Parathyroid adenoma (tissue), 2 donors: ENCODE results near the gene ANKRD66.
"Not testable (repeated sequence)": the region's sequence is repeated elsewhere in the genome, so short reads cannot be mapped to it uniquely, and the experiment has no call there.

Experiments
- H2AFZ ChIP-seq: fragments of 300-600 bp; sonication (generic); one replicate; pipeline ENCODE4 v1.7.0; 2017; ENCODE audit warnings: antibody characterized with exemption, mild to moderate bottlenecking
- H3K27ac ChIP-seq: fragments of 300-600 bp; sonication (generic); one replicate; pipeline ENCODE4 v1.7.0; 2017
- H3K27me3 ChIP-seq: fragments of 300-600 bp; sonication (generic); one replicate; pipeline ENCODE4 v1.7.0; 2017; ENCODE audit warnings: low read length; ENCODE audit not compliant: control insufficient read depth, insufficient read depth
- H3K36me3 ChIP-seq: fragments of 300-600 bp; sonication (generic); one replicate; pipeline ENCODE4 v1.7.0; 2017; ENCODE audit warnings: low read length; ENCODE audit not compliant: control insufficient read depth, insufficient read depth
- H3K4me1 ChIP-seq: fragments of 300-600 bp; sonication (generic); one replicate; pipeline ENCODE4 v1.7.0; 2017; ENCODE audit warnings: control low read depth
- H3K4me2 ChIP-seq: fragments of 300-600 bp; sonication (generic); one replicate; pipeline ENCODE4 v1.7.0; 2017; ENCODE audit warnings: low read length
- H3K4me3 ChIP-seq: fragments of 300-600 bp; sonication (generic); one replicate; pipeline ENCODE4 v1.7.0; 2017; ENCODE audit warnings: low read depth, low read length
- H3K79me2 ChIP-seq: fragments of 300-600 bp; sonication (generic); one replicate; pipeline ENCODE4 v1.7.0; 2017; ENCODE audit warnings: control low read depth
- H3K9ac ChIP-seq: fragments of 300-600 bp; sonication (generic); one replicate; pipeline ENCODE4 v1.7.0; 2017; ENCODE audit warnings: mild to moderate bottlenecking
- H3K9me3 ChIP-seq: fragments of 300-600 bp; sonication (generic); one replicate; pipeline ENCODE4 v1.7.0; 2017; ENCODE audit warnings: low read length; ENCODE audit not compliant: control insufficient read depth
- TF ChIP-seq, protein P1 (sequence below): fragments of 300-600 bp; sonication (generic); IDR thresholded peaks from one replicate; pipeline ENCODE4 v1.7.0; 2017; ENCODE audit warnings: antibody characterized with exemption, mild to moderate bottlenecking
- donor health status: primary hyperparathyroidism.

ANKRD66 gene

DNA sequence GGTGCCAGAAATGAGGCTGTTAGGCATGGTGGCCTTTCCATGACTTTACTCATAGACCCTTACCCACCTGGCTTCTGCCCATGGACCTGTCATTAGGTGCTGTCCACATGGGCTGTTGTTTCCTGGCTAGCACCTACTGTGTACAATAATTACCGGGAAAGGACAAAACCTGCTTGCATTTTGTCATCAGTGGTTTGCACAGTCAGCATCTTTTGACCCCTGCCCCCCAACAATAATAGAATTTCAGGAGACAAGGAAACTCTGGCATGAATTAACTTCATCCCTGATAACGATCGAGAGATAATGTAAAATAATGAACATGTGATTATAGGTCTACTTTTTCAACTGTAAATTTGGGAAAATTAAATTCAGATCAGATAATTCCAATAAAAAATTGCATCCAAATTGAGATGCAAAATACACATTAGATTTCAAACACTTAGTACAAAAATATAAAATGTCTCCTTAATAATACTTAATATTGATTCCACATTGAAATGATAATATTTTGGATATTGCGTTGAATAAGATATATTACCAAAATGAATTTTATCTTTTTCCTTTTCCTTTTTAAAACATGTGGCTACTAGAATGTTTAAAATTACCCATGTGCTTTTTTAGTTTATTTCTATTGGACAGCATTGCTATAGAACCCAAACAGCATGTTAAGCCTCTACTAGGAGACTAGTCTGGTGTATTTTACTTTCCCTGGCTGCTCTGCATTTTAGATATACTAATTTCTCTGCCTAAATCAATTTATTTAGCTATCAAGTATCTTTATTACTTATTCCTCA lies 12.4 kb downstream of the ANKRD66 start:
- H3K4me3 ChIP-seq, result no peak overlapping the region
- no peak overlapping the region for H3K9ac ChIP-seq
- H3K4me2 ChIP-seq, result no peak overlapping the region
- TF ChIP-seq, protein P1, sequence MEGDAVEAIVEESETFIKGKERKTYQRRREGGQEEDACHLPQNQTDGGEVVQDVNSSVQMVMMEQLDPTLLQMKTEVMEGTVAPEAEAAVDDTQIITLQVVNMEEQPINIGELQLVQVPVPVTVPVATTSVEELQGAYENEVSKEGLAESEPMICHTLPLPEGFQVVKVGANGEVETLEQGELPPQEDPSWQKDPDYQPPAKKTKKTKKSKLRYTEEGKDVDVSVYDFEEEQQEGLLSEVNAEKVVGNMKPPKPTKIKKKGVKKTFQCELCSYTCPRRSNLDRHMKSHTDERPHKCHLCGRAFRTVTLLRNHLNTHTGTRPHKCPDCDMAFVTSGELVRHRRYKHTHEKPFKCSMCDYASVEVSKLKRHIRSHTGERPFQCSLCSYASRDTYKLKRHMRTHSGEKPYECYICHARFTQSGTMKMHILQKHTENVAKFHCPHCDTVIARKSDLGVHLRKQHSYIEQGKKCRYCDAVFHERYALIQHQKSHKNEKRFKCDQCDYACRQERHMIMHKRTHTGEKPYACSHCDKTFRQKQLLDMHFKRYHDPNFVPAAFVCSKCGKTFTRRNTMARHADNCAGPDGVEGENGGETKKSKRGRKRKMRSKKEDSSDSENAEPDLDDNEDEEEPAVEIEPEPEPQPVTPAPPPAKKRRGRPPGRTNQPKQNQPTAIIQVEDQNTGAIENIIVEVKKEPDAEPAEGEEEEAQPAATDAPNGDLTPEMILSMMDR, result no peak
- H3K27ac ChIP-seq, result no peak overlapping the region
- H3K79me2 ChIP-seq, result no peaks in the 10 kb centered on the region
- no peaks in the 10 kb centered on the region for H3K9me3 ChIP-seq
- H2AFZ ChIP-seq, result no peak overlapping the region
- H3K36me3 ChIP-seq, result no peaks in the 10 kb centered on the region
- peaks cover 11% of the 10 kb centered on the region for H3K4me1 ChIP-seq
- H3K27me3 ChIP-seq, result no peaks in the 10 kb centered on the region

DNA sequence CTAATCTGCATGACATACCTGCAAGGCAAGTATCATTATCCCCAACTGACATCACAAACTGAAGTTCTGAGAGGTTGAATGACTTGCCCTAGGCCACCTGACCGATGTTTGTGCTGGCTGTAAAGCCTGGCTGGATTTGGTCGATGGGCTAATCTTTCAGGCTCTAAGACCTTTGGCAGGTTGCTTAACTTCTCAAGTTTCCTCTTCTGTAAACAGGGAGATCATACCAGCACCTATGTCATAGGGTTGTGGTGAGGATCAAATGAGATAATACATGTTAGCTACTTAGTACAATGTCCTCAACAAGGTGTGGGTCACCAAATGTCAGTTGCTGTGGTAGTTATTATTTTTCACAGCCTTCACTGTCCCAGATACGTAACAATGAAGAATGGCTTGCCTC lies 14.2 kb downstream of the ANKRD66 start:
- peaks cover 11% of the 10 kb centered on the region for H3K4me1 ChIP-seq
- no peak overlapping the region for H2AFZ ChIP-seq
- no peaks in the 10 kb centered on the region for H3K9me3 ChIP-seq
- TF ChIP-seq, protein P1, result no peak
- H3K27ac ChIP-seq, result no peak overlapping the region
- no peak overlapping the region for H3K4me2 ChIP-seq
- no peaks in the 10 kb centered on the region for H3K36me3 ChIP-seq
- H3K27me3 ChIP-seq, result no peaks in the 10 kb centered on the region
- H3K9ac ChIP-seq, result no peak overlapping the region
- H3K79me2 ChIP-seq, result no peaks in the 10 kb centered on the region
- no peak overlapping the region for H3K4me3 ChIP-seq

DNA sequence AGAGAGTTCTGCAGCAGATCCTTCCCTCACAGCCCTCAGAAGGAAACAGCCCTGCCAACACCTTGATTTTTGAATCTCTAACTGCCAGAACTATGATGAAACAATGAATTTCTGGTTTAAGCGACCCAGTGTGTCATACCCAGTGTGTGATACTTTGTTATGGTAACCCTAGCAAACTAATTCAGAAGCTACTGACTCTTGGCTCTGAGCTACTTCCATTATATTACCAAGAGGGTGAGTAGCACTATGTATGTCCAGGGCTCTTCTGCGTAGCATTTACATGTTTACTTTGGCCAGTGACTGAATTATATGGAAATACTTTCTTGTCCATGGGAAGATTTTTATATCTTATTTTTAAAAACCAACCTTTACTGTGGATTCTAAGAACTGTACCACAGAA lies 16.7 kb downstream of the ANKRD66 start:
- H3K27me3 ChIP-seq, result no peaks in the 10 kb centered on the region
- no peaks in the 10 kb centered on the region for H3K36me3 ChIP-seq
- H3K27ac ChIP-seq, result no peak overlapping the region
- no peaks in the 10 kb centered on the region for H3K4me1 ChIP-seq
- H3K4me2 ChIP-seq, result no peak overlapping the region
- no peak overlapping the region for H3K9ac ChIP-seq
- no peak overlapping the region for H3K4me3 ChIP-seq
- no peaks in the 10 kb centered on the region for H3K79me2 ChIP-seq
- no peak overlapping the region for H2AFZ ChIP-seq
- no peaks in the 10 kb centered on the region for H3K9me3 ChIP-seq
- TF ChIP-seq, protein P1, result no peak

DNA sequence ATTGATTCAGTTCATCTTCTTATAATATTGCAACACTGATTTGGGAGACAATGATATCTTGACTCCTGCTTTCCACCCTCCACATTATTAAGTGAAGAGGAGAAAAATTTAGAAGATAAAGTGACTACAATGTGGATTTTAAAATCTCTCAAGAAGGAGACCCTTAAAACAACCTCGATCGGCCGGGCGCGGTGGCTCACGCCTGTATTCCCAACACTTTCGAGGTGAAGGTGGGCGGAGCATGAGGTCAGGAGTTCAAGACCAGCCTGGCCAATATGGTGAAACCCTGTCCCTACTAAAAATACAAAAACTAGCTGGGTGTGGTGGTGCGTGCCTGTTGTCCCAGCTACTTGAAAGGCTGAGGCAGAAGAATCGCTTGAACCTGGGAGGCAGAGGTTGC lies 17.5 kb downstream of the ANKRD66 start:
- not testable (repeated sequence) for H3K27ac ChIP-seq, H3K36me3 ChIP-seq, H3K4me2 ChIP-seq, H3K27me3 ChIP-seq, H3K4me1 ChIP-seq, H2AFZ ChIP-seq, H3K9ac ChIP-seq, H3K79me2 ChIP-seq, H3K4me3 ChIP-seq, H3K9me3 ChIP-seq

DNA sequence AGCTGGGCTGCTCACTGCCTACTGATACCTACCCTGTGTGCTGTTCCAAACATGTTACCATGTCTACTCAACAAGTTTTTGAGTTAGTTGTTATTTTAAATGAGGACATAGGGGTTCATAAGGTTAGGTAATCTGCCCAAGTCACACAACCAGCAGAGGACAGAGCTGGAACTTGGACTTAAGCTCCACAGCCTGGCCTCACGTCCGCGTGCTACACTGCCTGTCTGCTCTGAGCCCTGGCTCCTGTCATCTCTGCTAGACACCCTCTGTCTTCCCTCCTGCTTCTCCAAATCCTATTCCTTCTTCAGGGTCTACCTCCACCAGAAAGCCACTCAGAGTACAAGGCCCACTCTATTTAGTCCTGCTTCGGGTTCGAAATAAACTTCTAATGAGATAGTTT lies 18.2 kb downstream of the ANKRD66 start:
- H3K36me3 ChIP-seq, result no peaks in the 10 kb centered on the region
- no peak overlapping the region for H3K9ac ChIP-seq
- H3K9me3 ChIP-seq, result no peaks in the 10 kb centered on the region
- no peak overlapping the region for H3K4me3 ChIP-seq
- no peaks in the 10 kb centered on the region for H3K27me3 ChIP-seq
- H3K27ac ChIP-seq, result no peak overlapping the region
- TF ChIP-seq, protein P1, result no peak
- H2AFZ ChIP-seq, result no peak overlapping the region
- H3K4me1 ChIP-seq, result no peaks in the 10 kb centered on the region
- H3K79me2 ChIP-seq, result no peaks in the 10 kb centered on the region
- H3K4me2 ChIP-seq, result no peak overlapping the region
